ENCODE results near the gene TMEFF2. TPM values are rescaled to one million over a fixed set of nuclear protein-coding genes. Genes with fewer than 3 reads are reported as not detected.

The TMEFF2 gene
- total and polyA plus RNA-seq, 10 of the 15 experiments (the other 5 are each of a cell fraction or from before 2014, with no cell fraction given), result not detected

DNA sequence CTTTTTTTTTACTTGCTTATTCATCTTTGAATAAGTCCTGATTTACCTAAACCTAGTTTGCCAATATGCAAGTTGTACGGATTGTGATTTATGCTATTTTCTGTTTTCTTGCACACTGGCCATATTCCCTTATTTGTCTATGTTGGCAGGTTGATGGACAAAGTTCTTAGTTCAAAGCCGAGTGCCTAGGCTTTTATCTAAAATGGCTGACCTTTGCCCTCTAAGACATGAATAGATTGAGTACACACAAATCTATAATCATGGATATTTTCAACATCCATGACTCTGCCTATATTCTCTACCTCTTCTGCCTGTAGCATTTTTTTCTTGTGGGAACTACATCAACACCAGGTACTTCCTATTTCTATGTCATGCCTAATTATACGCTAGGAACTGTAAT lies 171.7 kb downstream of the TMEFF2 start (continued):
- TF ChIP-seq, protein P1, sequence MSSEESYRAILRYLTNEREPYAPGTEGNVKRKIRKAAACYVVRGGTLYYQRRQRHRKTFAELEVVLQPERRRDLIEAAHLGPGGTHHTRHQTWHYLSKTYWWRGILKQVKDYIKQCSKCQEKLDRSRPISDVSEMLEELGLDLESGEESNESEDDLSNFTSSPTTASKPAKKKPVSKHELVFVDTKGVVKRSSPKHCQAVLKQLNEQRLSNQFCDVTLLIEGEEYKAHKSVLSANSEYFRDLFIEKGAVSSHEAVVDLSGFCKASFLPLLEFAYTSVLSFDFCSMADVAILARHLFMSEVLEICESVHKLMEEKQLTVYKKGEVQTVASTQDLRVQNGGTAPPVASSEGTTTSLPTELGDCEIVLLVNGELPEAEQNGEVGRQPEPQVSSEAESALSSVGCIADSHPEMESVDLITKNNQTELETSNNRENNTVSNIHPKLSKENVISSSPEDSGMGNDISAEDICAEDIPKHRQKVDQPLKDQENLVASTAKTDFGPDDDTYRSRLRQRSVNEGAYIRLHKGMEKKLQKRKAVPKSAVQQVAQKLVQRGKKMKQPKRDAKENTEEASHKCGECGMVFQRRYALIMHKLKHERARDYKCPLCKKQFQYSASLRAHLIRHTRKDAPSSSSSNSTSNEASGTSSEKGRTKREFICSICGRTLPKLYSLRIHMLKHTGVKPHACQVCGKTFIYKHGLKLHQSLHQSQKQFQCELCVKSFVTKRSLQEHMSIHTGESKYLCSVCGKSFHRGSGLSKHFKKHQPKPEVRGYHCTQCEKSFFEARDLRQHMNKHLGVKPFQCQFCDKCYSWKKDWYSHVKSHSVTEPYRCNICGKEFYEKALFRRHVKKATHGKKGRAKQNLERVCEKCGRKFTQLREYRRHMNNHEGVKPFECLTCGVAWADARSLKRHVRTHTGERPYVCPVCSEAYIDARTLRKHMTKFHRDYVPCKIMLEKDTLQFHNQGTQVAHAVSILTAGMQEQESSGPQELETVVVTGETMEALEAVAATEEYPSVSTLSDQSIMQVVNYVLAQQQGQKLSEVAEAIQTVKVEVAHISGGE (CRISPR knock-in tag; IDR thresholded peaks at IDR 0.05), result no peak
- TF ChIP-seq, protein P2, sequence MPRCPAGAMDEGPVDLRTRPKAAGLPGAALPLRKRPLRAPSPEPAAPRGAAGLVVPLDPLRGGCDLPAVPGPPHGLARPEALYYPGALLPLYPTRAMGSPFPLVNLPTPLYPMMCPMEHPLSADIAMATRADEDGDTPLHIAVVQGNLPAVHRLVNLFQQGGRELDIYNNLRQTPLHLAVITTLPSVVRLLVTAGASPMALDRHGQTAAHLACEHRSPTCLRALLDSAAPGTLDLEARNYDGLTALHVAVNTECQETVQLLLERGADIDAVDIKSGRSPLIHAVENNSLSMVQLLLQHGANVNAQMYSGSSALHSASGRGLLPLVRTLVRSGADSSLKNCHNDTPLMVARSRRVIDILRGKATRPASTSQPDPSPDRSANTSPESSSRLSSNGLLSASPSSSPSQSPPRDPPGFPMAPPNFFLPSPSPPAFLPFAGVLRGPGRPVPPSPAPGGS (IDR thresholded peaks at IDR 0.05; ENCODE audit: borderline replicate concordance, insufficient read depth, low read depth, low read length, poor library complexity, severe bottlenecking), result no peak

GRCh38 chr2:192017844-192018243 lies 176.9 kb downstream of the TMEFF2 start:
- no TSS peak for BruUV-seq (replicated peaks)
- Histone ChIP-seq H3K9ac (ENCODE audit: control insufficient read depth, insufficient read depth, low read length) (no peak overlapping the region), H3K4me2 (ENCODE audit: control insufficient read depth, insufficient read depth) (no peak overlapping the region), H3K4me1 (ENCODE audit: control insufficient read depth, insufficient read depth, low read length) (no peaks in the 10 kb centered on the region), H3K4me3 (no peak overlapping the region), H3K36me3 (ENCODE audit: control insufficient read depth in 2 of 2, insufficient read depth in 2 of 2, low read length in 1 of 2) (no peaks in the 10 kb centered on the region), H3K27ac (ENCODE audit: control insufficient read depth, insufficient read depth) (no peak overlapping the region), H4K20me1 (ENCODE audit: control insufficient read depth, insufficient read depth) (no peaks in the 10 kb centered on the region), H3K79me2 (ENCODE audit: control insufficient read depth, insufficient read depth, low read length) (no peaks in the 10 kb centered on the region), H3K9me3 (replicated peaks; ENCODE audit: control insufficient read depth, insufficient read depth, low read length) (no peaks in the 10 kb centered on the region), H3K27me3 (replicated peaks in 1 of 2; ENCODE audit: control insufficient read depth in 2 of 2, insufficient read depth in 2 of 2, low read length in 1 of 2) (no peaks in the 10 kb centered on the region), H2AFZ (ENCODE audit: control insufficient read depth, low read depth, low read length) (no peak overlapping the region)
- ATAC-seq (no peak), DNase-seq (ENCODE audit: low read depth, low spot score) (no peak), FAIRE-seq (no peak)
- ChIA-PET RAD21 (ENCODE audit: unreplicated experiment) (no interaction called here), SMC1A (ENCODE audit: uncharacterized antibody, unreplicated experiment) (interaction anchor here (0.6 to 1.2 kb wide), 4 partner anchors 11 to 26 kb away, joined by 3 to 4 read pairs (median 3); no protein-coding TSS in a partner anchor), CTCF (no interaction called here), POLR2A (interaction anchor here (1.4 kb wide), 1 partner anchor 15 kb away, joined by 4 read pairs; no protein-coding TSS in a partner anchor)
- in situ Hi-C loops (cut with MboI), result no loop called here
- no peak for TF ChIP-seq STAT1 (conservative IDR thresholded peaks at IDR 0.05)
- no peak for TF ChIP-seq JUNB (IDR thresholded peaks at IDR 0.05)
- no peak for TF ChIP-seq EED (IDR thresholded peaks at IDR 0.05; ENCODE audit: low read depth)
- TF ChIP-seq MYB (IDR thresholded peaks at IDR 0.05; ENCODE audit: borderline replicate concordance, low read depth, low read length), result no peak
- no peak for TF ChIP-seq HDAC2 (IDR thresholded peaks at IDR 0.05)
- no peak for TF ChIP-seq ESRRA (IDR thresholded peaks at IDR 0.05; ENCODE audit: low read length)
- TF ChIP-seq ATF7 (IDR thresholded peaks at IDR 0.05; ENCODE audit: low read depth), result no peak
- TF ChIP-seq SMAD1 (IDR thresholded peaks at IDR 0.05; ENCODE audit: low read depth, partially characterized antibody), result no peak
- TF ChIP-seq LARP7 (IDR thresholded peaks at IDR 0.05), result no peak
- no peak for TF ChIP-seq STAT3 (IDR thresholded peaks at IDR 0.05; ENCODE audit: low read depth, low read length)
- TF ChIP-seq, protein P1 (CRISPR knock-in tag; IDR thresholded peaks at IDR 0.05), result no peak
- TF ChIP-seq SMARCA5 (IDR thresholded peaks at IDR 0.05), result no peak
- intact Hi-C loops (cut with micrococcal nuclease; ENCODE audit: unreplicated experiment), result no loop called here
